Measurements from ENCODE around the gene MET. TPM values are rescaled to one million over a fixed set of nuclear protein-coding genes. Genes with fewer than 3 reads are reported as not detected.
A peak's percentile ranks its signal among the peaks of the same experiment; 100 is the strongest.

The MET gene
- 5.0 and 5.5 TPM in 2 replicates for total RNA-seq (2021)
- long read RNA-seq, partial matches to known transcripts: 2 of 7 reads
- long read RNA-seq, other reads (novel, unspliced or antisense): 5 of 7 reads

DNA sequence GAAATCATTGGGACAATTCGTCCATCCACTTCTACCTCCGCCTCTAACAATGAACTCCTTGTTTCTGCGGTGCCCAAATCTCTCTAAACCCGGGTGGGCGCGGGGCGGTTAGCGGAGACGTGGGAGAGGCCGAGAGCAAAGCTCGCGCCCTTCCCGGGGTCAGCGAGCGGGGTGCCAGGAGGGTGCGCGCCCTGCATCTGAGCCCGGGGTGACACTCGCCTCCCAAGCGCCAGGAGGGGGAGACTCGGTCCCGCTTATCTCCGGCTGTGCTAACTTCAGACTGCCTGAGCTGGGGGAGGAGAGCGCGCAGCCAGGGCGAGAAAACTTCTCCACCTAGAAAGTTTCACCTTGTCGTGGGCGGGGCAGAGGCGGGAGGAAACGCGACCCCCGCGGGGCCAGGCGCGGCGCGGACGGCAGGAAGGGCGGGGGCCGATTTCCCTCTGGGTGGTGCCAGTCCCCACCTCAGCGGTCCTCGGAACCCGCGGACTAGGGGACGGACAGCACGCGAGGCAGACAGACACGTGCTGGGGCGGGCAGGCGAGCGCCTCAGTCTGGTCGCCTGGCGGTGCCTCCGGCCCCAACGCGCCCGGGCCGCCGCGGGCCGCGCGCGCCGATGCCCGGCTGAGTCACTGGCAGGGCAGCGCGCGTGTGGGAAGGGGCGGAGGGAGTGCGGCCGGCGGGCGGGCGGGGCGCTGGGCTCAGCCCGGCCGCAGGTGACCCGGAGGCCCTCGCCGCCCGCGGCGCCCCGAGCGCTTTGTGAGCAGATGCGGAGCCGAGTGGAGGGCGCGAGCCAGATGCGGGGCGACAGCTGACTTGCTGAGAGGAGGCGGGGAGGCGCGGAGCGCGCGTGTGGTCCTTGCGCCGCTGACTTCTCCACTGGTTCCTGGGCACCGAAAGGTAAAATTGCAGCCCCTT is at the start of gene MET:
MET (plus strand) TSS at position 516 of the 915 bp plus-strand sequence. CDS start 26,889 bp downstream, outside the sequence.
- H3K27ac Mint-ChIP-seq: peak within 1 kb of the TSS in 2 of 3 experiments; percentile 14 to 34; a peak in 1 of 7 replicates
- peak within 1 kb of the TSS; percentile 34 for H2AFZ ChIP-seq (ENCODE audit: low read length)
- no peaks in the 10 kb centered on the region; the same call in 1 of the 2 replicates for H3K27me3 ChIP-seq (ENCODE audit: insufficient read depth, low read length)
- peaks cover 36% of the 10 kb centered on the region for H3K27me3 Mint-ChIP-seq (ENCODE audit: low read depth)
- H2BK120ac ChIP-seq (ENCODE audit: low read depth, low read length, poor library complexity, severe bottlenecking): no peak within 1 kb of the TSS
- peak within 1 kb of the TSS; percentile 78 for H3K14ac ChIP-seq (ENCODE audit: insufficient read depth, low read length)
- no peak within 1 kb of the TSS for H2BK20ac ChIP-seq (ENCODE audit: low read depth, low read length, poor library complexity, severe bottlenecking)
- H3K9me3 ChIP-seq (ENCODE audit: control insufficient read depth, low read depth, low read length): no peaks in the 10 kb centered on the region
- no peak within 1 kb of the TSS for H4K91ac ChIP-seq (ENCODE audit: insufficient read length, low read depth, low read length)
- TF ChIP-seq, protein P1, sequence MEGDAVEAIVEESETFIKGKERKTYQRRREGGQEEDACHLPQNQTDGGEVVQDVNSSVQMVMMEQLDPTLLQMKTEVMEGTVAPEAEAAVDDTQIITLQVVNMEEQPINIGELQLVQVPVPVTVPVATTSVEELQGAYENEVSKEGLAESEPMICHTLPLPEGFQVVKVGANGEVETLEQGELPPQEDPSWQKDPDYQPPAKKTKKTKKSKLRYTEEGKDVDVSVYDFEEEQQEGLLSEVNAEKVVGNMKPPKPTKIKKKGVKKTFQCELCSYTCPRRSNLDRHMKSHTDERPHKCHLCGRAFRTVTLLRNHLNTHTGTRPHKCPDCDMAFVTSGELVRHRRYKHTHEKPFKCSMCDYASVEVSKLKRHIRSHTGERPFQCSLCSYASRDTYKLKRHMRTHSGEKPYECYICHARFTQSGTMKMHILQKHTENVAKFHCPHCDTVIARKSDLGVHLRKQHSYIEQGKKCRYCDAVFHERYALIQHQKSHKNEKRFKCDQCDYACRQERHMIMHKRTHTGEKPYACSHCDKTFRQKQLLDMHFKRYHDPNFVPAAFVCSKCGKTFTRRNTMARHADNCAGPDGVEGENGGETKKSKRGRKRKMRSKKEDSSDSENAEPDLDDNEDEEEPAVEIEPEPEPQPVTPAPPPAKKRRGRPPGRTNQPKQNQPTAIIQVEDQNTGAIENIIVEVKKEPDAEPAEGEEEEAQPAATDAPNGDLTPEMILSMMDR (conservative IDR thresholded peaks at IDR 0.05): peak; percentile 61
- H2BK5ac ChIP-seq (ENCODE audit: insufficient read length, low read length): no peak within 1 kb of the TSS
- no peak within 1 kb of the TSS for H2AK5ac ChIP-seq (ENCODE audit: insufficient read length, low read length)
- peaks cover 13% of the 10 kb centered on the region for H3K23me2 ChIP-seq (ENCODE audit: insufficient read length, low read depth, low read length, poor library complexity, severe bottlenecking)
- H4K8ac ChIP-seq (replicated peaks; ENCODE audit: insufficient read length, low read depth, low read length): no peak within 1 kb of the TSS
- no peak within 1 kb of the TSS for H2BK15ac ChIP-seq (ENCODE audit: low read depth, low read length)
- no peak within 1 kb of the TSS for H3K4ac ChIP-seq (ENCODE audit: low read depth, low read length)
- H4K5ac ChIP-seq (ENCODE audit: insufficient read length, low read depth, low read length): peak within 1 kb of the TSS; percentile 14
- H2BK12ac ChIP-seq (ENCODE audit: insufficient read length, low read depth, low read length): no peak within 1 kb of the TSS
- H3K56ac ChIP-seq (ENCODE audit: insufficient read length, low read depth, low read length): no peak within 1 kb of the TSS
- H3K18ac ChIP-seq (ENCODE audit: insufficient read length, low read depth, low read length): peak within 1 kb of the TSS; percentile 69
- H3K4me1 ChIP-seq (ENCODE audit: insufficient read depth, low read length): no peaks in the 10 kb centered on the region
- H3K36me3 Mint-ChIP-seq (ENCODE audit: insufficient read depth in 1 of 3, low read depth in 3 of 3): no peaks in the 10 kb centered on the region
- DNase-seq: peak; percentile 74
- no CpG with 5 or more reads among the region's 101 CpGs for WGBS (ENCODE audit: extremely low coverage, insufficient read length, low lambda C conversion rate)
- H3T11ph ChIP-seq (ENCODE audit: low read length): no peak within 1 kb of the TSS
- H3K27ac ChIP-seq (ENCODE audit: insufficient read length, low read depth, low read length): no peak within 1 kb of the TSS
- H3K4me1 Mint-ChIP-seq: peaks cover 21 to 23% of the 10 kb centered on the region in 2 experiments
- peak within 1 kb of the TSS; percentile 60 for H3K9ac ChIP-seq (ENCODE audit: extremely low read depth, insufficient read length, low read length)
- no peaks in the 10 kb centered on the region for H3K79me2 ChIP-seq (ENCODE audit: insufficient read depth, low read length)
- no peaks in the 10 kb centered on the region for H4K20me1 ChIP-seq (ENCODE audit: control insufficient read depth, insufficient read depth, insufficient read length)
- H3K4me3 Mint-ChIP-seq: peak within 1 kb of the TSS; percentile 79 to 93
- peak within 1 kb of the TSS; percentile 96 for H3K4me2 ChIP-seq (ENCODE audit: insufficient read depth, insufficient read length, low read length)
- no peak within 1 kb of the TSS for H3K23ac ChIP-seq (ENCODE audit: insufficient read length, low read depth, low read length)
- no peaks in the 10 kb centered on the region for H3K79me1 ChIP-seq (ENCODE audit: insufficient read depth, low read depth, low read length, poor library complexity, severe bottlenecking)
- H3K9me3 Mint-ChIP-seq: no peaks in the 10 kb centered on the region

Data from H9 (cell line).